ENCODE results near the gene HOXC9.

HOXC9 gene

DNA sequence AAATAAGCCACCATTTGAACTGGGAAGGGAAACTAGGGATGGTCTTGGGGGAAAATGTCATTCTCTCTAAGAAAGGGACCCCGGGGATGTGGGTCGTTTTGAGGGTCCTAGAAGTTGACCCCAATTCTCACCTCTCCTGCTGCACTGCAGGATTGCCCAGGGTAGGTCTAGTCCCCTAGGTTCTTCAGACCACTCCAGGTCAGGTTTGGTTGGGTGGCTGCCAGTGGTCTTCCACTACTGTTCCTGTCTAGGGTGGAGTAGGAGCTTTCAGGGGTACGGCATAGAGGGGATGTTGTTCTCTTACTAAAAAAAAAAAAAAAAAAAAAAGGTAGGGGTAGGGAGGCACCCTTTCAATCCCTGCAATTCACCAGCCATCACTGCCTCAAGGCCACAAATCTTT lies 16.1 kb downstream of the HOXC9 start:
- no peak for DNase-seq

DNA sequence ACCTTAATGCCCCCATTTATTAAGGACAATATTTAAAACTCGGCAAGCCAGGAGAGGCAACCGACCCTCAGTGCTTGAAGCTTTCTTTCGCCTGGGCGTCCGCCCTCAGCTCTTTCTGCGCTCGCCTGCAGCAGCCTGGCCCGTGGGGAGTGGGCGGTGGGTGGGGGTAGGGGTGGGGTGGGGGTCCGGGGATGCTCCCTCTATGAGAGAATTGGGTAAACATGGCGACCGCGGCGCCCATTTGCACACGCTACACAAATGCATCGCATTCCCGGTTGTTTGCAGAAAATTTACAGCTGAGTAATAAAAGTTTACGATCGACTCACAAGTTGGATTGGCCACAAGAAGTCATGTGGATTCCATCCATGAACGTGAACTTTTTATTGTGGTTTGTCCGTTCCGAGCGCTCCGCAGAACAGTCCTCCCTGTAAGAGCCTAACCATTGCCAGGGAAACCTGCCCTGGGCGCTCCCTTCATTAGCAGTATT lies 16.6 kb downstream of the HOXC9 start:
- no peak for DNase-seq

DNA sequence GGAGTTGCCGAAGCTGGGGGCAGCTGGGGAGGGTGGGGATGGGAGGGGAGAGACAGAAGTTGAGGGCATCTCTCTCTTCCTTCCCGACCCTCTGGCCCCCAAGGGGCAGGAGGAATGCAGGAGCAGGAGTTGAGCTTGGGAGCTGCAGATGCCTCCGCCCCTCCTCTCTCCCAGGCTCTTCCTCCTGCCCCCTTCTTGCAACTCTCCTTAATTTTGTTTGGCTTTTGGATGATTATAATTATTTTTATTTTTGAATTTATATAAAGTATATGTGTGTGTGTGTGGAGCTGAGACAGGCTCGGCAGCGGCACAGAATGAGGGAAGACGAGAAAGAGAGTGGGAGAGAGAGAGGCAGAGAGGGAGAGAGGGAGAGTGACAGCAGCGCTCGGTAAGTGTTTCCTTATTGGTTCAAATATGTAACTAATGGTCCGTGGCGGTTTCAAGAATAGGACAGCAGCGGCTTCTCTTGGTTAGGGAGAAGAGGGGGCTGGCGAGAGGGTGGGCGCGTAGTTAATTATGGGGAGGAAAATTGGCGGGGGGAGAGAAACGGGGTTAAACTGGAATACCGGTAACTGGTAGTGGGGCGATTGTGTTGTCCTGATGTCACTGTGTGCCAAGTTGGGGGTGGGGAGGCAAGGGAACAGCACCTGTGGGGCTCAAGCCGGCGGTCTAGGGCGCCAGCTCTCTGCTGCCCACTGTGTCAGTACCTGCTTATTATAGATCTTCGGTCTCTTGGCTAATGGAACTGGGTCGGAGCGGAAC lies 17.2 kb downstream of the HOXC9 start:
- no peak for DNase-seq

DNA sequence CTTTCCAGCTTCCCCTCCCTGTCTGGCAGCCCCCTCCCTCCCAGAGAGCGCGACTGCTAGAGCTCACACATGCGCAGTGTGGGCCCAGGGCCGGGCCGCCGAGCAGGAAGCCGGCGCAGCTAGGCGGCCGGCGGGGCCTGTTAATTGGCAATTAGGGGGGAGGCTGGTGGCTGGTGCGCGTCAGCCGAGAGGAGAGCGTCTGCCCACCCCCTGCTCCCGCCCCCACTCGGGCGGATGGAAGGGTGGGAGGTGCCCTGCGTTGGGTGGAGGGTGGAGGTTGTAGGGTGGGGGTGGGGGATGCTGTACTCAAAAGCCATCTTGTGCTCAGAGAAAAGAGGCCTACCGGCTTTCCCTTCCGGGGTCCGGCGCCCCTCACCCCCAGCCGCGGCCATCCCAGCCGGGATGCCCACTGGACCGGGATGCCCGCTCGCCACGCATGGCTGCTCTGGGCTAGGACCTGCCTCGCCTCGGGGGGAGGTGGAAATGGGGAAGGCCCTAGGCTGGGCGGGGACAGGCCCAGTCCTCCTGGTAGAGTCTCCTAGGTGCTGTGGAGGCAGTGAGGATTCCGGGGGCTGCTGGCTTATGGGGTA lies 18.0 kb downstream of the HOXC9 start:
- peak; percentile 37 for DNase-seq

DNA sequence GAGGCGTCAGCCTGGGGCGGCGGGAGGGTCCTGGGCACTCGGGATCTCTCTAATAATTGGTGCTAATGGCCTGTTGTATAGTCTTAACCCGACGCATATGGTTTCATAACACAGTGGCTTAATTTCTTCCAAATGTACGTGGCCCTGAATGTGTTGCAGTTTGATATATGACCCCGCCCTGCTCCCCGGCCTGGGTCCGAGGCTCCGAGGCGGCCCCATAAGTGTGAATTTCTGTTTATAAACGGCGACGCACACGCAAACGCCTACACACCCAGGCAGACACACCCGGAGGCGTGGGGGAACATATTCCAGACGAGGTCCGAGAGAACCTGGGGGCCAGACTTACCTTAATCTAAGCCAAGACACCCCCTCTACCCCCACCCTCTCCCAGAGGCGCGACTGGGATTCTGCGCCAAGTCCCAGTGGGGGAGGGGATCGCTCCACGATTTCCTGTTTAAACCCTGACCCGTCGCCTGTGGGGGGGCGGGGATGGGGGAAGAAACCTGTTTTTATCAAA lies 18.6 kb downstream of the HOXC9 start:
- DNase-seq: no peak

DNA sequence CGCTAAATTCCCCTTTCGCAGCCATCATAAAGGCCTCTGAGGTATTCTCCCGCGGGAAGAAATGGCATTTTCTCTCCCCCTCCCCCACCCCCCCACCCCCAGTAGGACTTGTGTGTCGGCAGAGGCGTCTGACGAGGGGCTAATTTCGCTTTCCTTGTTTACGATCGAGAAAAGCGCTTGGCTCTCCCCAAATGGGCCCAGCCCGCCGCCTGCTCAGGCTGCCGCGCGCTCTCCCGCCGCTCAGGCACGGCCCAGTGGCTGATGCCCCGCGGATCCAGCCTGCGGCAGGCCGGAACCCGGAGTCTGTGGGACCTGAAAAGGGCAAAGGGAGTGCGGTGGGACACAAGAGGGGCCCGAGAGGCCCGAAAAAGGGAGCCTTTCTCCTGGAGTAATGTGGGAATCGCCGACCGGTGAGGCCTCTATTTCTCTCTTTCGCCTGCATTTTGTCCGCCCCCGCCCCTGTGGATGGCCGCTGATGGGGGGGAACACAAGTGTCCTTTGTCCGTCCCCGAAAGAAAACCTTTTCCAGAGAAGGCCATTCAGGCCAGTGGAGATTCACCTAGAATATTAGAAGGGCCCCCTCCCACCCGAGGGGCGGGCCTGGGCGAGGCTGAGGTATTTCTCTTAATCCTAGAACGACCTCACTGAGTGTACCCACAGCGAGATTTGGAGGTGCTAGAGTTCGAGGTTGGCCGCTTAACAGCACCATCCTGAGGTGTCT lies 19.3 kb downstream of the HOXC9 start:
- DNase-seq: no peak

DNA sequence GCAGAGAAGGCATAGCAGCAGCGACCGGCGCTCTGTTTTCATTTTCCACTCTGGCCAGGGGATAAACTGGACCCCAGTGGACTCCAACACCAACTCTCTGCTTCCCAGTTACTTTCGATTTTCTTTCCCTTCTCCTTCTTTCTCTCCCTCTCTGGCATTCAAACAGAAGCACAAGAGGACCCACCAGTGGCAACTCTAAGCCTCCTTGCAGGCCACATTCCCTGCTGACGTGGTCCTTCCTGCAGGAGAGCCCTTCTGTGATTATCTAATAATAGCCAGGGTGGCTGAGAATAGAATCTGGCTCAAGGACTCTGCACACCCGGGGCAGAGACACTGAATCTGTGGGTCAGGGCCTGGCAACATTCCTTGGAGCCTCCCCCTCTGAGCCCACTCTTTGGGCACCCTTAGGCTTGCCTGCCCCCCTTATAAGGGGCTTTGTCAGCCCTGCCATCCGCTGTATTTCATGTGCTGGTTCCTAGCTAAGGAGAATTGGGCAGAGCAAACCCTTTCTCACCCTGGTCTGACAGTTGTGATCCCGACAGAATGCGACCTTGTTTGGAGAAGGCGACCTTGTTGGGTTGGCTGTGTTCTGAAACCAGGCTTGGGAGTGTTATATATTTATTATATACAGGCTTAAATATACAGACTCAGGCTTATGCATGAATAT lies 20.1 kb downstream of the HOXC9 start:
- no peak for DNase-seq

DNA sequence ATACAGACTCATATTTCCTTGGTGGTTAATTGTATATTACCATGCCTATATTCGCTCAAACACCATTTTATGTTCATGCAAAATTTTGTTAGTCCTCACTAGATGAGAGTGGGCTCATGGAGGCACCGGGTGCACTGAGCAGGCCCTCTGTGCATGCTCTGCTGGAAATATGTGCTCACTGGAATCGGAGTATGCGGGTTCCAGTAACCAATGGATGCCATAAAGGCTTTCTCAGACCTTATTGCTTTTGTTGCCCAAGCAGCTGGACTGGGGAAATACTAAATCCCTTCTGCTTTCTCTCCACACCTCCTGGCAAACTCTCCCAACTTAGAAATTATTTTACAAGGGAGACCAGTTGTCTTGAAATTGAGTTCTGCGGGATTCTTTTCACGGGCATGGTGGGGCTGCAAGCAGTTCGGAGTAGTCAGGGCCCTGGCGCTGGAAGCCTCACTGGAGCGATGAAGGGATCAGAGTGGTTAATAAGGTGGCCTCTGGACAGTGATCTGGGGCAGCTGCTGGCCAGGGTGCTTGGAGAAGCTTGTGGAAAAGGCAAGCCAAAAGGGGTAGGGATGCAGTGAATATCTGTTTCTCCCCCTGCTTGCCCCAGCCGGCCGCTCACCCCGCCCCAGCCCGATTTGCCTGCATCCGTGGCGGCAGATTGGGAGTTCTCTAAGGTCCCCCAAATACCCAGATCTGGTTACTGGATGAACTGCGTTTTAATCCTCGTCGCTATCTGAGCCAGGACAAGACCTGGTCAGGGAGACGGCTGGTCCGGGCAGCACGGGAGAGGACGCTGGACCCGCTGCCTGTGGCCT lies 20.8 kb downstream of the HOXC9 start:
- DNase-seq: no peak

DNA sequence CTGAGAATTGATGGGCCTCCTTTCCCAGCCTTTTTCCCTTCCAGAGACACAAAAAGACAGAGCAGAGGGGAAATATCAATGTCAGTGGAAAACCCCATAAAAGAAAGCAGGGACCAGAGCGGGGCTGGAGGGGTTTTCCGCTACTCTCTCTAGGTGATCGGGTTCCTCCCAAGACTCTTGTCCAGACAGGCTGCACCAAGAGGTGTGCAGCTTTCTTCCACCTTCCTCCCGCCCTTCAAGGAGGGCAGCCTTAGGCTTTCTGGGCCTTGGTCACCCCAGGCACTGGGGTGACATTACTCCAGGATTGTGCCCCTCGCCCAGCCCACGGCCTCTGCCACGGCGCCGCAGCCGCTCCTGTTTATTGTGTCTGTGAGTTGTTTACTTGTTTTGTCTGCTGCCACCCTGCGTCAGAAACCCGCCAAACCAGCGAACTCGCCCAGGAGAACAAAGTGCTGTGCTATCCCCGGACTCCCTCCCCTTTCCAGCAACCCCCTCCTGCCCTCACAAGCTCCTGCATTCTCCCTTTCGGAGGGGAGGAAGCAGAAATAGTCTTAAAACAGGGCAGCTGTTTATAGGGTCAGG lies 21.6 kb downstream of the HOXC9 start:
- DNase-seq: no peak

DNA sequence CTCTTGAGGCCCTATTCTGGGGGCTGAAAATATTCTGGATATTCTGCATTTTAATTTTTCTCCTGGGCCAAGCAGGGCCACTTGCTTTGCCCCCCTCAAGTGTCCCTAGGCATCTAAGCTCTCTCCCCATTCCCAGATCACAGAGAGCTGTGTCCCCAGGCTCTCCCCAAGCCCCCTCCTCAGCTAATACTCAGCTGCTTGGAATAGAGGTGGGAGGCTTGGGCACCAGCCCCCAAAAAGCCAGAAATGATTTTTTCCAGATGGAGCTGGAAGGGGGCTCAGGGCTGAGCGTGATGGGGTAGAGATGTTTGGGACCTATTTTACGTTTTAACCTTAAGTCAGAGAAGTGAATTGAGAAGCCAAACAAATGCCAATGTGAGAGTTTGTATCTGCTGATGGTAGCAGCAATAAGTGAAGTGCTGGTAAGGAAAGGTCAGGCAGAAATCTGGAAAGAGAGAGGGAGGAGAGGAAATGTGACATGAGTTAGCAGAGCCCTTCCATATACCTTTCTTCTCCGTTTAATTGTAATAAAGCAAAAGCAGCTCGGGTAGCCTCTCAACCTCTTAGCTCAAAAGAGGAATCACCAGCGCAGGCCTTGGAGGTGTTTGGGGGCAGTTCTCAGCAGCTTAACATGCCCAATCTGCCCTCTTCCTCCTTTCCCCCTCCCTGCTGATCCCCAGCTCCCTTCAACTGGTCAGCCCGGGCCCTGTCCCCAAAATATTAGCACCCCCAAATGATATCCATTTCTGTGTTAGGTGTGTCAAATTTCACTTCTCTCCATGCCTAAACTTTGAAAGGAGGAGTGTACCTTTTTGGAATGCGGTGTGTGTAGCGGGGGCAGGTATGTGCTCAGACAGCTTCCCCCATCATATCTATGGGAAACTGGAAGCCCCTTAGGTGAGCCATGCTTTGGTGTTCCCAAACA lies 23.3 kb downstream of the HOXC9 start:
- DNase-seq: no peak

DNA sequence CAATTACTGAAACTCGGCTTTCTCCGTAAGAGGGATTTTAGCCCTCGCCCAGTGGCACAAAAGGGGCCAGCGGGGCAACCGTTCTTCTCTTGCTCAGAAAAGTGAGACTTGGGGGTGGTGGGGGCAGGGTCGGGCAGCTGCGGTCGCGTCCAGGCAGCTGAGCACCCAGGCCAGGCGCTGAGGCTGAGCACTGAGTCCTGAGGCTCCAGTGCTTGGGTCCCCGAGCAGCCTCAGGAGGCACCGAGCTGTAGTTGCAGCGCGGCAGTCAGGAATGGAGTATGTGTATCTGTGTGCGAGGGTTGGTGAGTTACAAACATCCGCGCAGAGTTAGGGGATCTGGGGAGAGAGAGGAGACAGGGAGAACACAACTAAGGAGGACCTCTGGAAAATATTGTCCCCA lies 24.2 kb downstream of the HOXC9 start:
- DNase-seq: no peak

DNA sequence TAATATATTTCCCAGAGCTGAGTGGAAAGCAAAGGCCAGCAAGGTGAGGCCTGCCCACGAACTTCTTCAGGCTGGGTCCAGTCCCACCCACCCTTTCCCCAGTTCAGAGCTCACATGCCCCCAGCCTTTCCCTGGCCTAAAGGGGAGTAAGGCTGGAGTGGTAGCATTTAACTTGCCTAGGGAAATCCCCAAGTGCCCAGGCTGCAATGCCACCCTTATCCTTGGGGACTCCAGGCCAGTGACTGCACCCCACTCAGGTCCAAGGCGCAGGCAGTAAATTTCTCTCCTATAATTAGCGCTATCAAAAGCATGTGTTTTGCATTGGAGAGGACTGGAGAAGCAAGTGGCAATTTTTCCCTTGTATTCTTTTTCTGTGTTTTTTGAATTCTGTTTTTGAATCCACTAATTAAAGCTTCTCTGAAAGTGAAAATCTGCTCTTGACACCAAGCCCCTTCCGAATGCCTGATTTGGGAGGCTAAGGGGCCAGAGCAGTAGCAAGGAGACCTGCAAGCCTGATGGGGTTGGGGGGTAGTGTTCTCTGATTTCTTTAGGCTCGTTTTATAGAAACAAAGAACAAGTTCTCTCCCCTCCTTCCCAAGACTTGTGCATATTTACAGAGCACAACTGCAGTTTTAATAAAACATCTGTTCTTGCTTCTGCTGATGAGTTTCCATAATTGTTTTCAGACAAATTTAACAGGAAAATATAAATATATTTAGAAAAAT lies 24.8 kb downstream of the HOXC9 start:
- DNase-seq: no peak

DNA sequence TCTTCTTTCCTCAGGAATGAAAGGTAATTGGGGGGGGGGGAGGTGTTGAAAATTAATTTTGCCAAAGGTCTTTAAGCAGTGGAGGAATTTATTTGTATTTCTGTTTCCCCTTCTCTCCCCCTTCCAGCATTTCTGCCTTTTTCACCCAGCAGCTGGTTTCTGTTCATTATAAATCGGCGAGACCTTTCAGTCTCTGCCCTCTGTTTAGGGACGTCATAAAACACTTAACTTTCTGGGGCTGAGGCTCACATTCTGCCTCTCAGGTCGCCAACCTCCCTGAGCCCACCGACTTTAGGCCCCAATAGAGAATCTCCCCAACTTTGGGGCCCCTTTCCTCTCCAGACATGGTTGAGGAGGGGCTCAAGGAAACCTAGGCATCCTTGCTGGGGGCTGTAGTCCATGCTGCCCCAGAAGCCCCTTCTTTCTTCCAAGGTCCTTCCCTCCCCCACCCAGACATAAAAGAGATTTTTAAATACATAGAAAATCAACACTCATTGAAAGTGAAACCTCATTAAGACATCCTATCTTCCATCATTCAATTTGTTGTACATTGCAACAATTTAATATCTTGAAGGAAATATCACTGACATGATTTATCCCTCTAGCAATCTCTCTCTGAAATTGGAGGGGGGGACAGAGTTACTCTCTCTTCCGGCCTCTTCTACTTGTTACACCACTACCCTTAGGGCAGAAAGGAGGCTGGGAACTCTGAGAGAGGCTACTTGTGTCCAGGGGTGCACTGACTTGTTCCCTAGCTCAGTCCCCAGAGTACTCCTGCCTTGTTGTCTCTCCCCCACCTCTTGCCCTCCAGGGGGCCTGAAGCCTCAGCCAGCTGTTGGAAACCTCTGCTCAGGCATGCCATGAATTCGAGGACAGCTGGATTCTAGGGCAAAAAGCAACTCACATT lies 25.8 kb downstream of the HOXC9 start:
- no peak for DNase-seq

DNA sequence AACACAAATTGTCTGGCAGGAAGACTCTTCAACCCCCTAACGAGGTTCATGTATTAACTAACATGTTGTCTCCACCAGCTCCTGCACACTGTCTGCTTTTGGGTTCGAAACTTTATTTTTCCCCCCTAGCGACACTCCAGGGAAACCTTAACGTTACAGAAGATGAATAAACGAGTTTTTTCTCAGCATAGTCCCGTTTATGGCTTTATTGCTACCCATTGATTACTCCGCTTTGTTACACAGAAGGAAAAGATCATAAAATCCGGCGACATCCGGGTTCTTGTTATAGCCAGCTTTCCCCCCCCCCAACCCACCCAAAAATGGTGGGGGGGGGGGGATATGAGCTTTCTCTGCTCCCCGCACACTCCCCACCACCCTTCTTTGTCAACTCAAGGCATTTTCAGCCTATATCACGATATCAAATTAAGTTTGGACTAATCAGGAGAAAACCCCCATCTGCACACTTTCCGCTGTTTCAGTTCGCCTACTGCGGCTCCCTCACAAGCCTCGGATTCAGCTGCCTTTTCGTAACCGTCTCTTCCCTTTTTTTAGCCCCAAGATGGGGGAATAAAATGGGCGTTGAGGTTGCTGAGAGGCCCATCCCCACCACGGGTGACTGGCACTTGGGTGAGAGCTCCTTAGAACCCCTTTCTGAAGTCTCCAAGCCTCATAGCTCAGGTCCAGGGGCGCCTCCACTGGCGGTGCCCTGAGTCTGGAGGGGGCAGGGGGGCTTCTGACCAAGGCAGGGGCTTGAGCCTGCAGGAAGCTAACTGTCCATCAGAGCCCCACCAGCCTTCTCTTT lies 26.9 kb downstream of the HOXC9 start:
- DNase-seq: no peak

DNA sequence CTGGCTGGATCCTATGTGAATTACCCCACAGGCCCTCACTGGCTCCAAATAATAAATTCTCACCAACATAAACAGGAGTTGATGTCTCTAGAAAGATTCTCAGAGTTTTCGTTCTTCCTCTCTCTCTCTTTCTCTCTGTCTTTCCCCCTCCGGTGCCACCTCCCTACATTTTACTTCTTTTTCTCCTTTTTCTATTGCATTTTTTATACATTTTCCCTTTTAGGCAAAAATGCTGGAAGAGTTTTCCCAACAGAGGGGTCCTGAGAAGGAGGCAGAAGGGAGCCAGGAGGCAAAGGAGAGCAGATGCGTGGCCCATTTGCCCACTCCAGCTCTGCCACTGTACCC lies 27.5 kb downstream of the HOXC9 start:
- DNase-seq: no peak

DNA sequence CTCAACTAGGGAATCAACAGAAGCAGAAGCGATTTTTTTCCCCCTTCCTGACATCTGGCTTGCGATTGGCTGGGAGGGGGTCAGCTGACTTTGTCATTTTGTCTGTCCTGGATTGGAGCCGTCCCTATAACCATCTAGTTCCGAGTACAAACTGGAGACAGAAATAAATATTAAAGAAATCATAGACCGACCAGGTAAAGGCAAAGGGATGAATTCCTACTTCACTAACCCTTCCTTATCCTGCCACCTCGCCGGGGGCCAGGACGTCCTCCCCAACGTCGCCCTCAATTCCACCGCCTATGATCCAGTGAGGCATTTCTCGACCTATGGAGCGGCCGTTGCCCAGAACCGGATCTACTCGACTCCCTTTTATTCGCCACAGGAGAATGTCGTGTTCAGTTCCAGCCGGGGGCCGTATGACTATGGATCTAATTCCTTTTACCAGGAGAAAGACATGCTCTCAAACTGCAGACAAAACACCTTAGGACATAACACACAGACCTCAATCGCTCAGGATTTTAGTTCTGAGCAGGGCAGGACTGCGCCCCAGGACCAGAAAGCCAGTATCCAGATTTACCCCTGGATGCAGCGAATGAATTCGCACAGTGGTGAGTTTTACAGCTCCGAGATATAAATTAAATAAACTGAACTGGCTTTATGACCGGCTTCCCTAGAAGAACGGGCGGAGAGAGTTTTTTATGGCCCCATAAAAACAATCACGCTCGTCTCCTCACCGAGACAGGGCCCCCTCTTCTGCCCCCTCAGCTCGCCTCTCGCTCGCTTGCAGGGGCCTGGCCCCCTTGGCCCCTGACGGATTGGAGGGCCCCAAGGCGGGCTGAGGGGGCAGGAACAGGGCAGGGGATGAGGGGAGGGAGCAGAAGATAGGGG lies 28.6 kb downstream of the HOXC9 start, which contains the start of gene HOXC6:
Gene HOXC6, plus strand, starts transcription at position 127 of the 888 bp plus-strand sequence. Its CDS starts 82 bp downstream, at position 209.
- no peak for DNase-seq
